Muscle layer of duodenum (tissue), 2 donors: Measurements from ENCODE around the gene FCAMR.

Experiments
- H3K27ac ChIP-seq: one replicate; pipeline ENCODE4 v1.7.0; 2013; ENCODE audit warnings: mild to moderate bottlenecking, low read length
- H3K27me3 ChIP-seq: one replicate; pipeline ENCODE4 v1.7.0; 2013; ENCODE audit warnings: low read depth, mild to moderate bottlenecking, control low read depth, low read length
- H3K36me3 ChIP-seq, 2 donors: one replicate each; pipeline ENCODE4 v1.7.0; 2013; ENCODE audit warnings: low read length in 2 of 2, control low read depth in 1 of 2, mild to moderate bottlenecking in 1 of 2; ENCODE audit not compliant: insufficient read depth in 2 of 2, control insufficient read depth in 1 of 2
- H3K4me1 ChIP-seq, 2 donors: one replicate each; pipeline ENCODE4 v1.7.0; 2013; ENCODE audit warnings: low read length in 2 of 2, mild to moderate bottlenecking in 2 of 2, control low read depth in 1 of 2, moderate library complexity in 1 of 2; ENCODE audit not compliant: insufficient read depth in 2 of 2, control insufficient read depth in 1 of 2
- H3K4me3 ChIP-seq, 2 donors: one replicate each; pipeline ENCODE4 v1.7.0; 2013; ENCODE audit warnings: low read length in 2 of 2, low read depth in 1 of 2, mild to moderate bottlenecking in 1 of 2
- H3K9me3 ChIP-seq, 2 donors: one replicate each; pipeline ENCODE4 v1.7.0; 2013; ENCODE audit warnings: low read length in 2 of 2, control low read depth in 1 of 2, mild to moderate bottlenecking in 1 of 2; ENCODE audit not compliant: control insufficient read depth in 1 of 2
- donor health status: healthy.

Gene FCAMR

GRCh38 chr1:206916000-206916709 lies 54.1 kb downstream of the FCAMR start:
- Histone ChIP-seq H3K4me3 (no peak overlapping the region), H3K27ac (no peak overlapping the region), H3K36me3 (no peaks in the 10 kb centered on the region), H3K9me3 (no peaks in the 10 kb centered on the region), H3K4me1 (peaks cover 0 to 5% of the 10 kb centered on the region in 2 donors), H3K27me3 (peaks cover 3% of the 10 kb centered on the region)

GRCh38 chr1:206915030-206915735 lies 55.1 kb downstream of the FCAMR start:
- peaks cover 0 to 5% of the 10 kb centered on the region in 2 donors for H3K4me1 ChIP-seq

GRCh38 chr1:206913766-206914537 lies 56.3 kb downstream of the FCAMR start:
- Histone ChIP-seq H3K4me1 (peaks cover 5% of the 10 kb centered on the region in 2 donors), H3K27me3 (peaks cover 9% of the 10 kb centered on the region), H3K36me3 (no peaks in the 10 kb centered on the region), H3K27ac (no peak overlapping the region), H3K4me3 (no peak overlapping the region), H3K9me3 (no peaks in the 10 kb centered on the region)

More at GRCh38 chr1:206915030-206915735, 55.1 kb downstream of the FCAMR start:
- Histone ChIP-seq H3K9me3 (no peaks in the 10 kb centered on the region), H3K36me3 (no peaks in the 10 kb centered on the region), H3K27ac (no peak overlapping the region), H3K27me3 (peaks cover 4% of the 10 kb centered on the region), H3K4me3 (no peak overlapping the region)

GRCh38 chr1:206912445-206913095 lies 57.7 kb downstream of the FCAMR start:
- H3K4me1 ChIP-seq: peaks cover 5% of the 10 kb centered on the region in 2 donors
- H3K9me3 ChIP-seq: no peaks in the 10 kb centered on the region
- H3K4me3 ChIP-seq: no peak overlapping the region
- H3K27me3 ChIP-seq: peaks cover 9% of the 10 kb centered on the region
- no peaks in the 10 kb centered on the region for H3K36me3 ChIP-seq
- H3K27ac ChIP-seq: no peak overlapping the region

- Histone ChIP-seq H3K27me3 (peaks cover 9% of the 10 kb centered on the region), H3K9me3 (no peaks in the 10 kb centered on the region), H3K27ac (no peak overlapping the region), H3K4me3 (no peak overlapping the region), H3K4me1 (peaks cover 5% of the 10 kb centered on the region in 2 donors), H3K36me3 (no peaks in the 10 kb centered on the region)
These were observed 59.1 kb downstream of the FCAMR start for GRCh38 chr1:206911064-206911663.

GRCh38 chr1:206909883-206910318 lies 60.4 kb downstream of the FCAMR start:
- no peaks in the 10 kb centered on the region for H3K9me3 ChIP-seq
- H3K36me3 ChIP-seq: no peaks in the 10 kb centered on the region
- H3K4me1 ChIP-seq: peaks cover 5% of the 10 kb centered on the region in 2 donors
- H3K27me3 ChIP-seq: peaks cover 9% of the 10 kb centered on the region
- no peak overlapping the region for H3K27ac ChIP-seq
- peak overlapping the region; percentile 32 to 61 for H3K4me3 ChIP-seq

- peak overlapping the region; percentile 32 to 61 for H3K4me3 ChIP-seq
- H3K27ac ChIP-seq: no peak overlapping the region
- peaks cover 5% of the 10 kb centered on the region in 2 donors for H3K4me1 ChIP-seq
- H3K36me3 ChIP-seq: no peaks in the 10 kb centered on the region
- H3K9me3 ChIP-seq: no peaks in the 10 kb centered on the region
- peaks cover 9% of the 10 kb centered on the region for H3K27me3 ChIP-seq
These were observed 60.9 kb downstream of the FCAMR start for GRCh38 chr1:206909161-206909882.

GRCh38 chr1:206908038-206908437 lies 62.2 kb downstream of the FCAMR start:
- no peak overlapping the region for H3K4me3 ChIP-seq
- H3K27me3 ChIP-seq: peaks cover 9% of the 10 kb centered on the region
- H3K36me3 ChIP-seq: no peaks in the 10 kb centered on the region
- no peaks in the 10 kb centered on the region for H3K9me3 ChIP-seq
- H3K4me1 ChIP-seq: peaks cover 5% of the 10 kb centered on the region in 2 donors
- H3K27ac ChIP-seq: no peak overlapping the region
